CD4-positive, alpha-beta T cell treated with Interleukin-2 at 100 ng/mL for 4 hours (primary cell): ENCODE data around the gene CHMP6.

Experiments
- DNase-seq: peaks from one replicate; pipeline ENCODE4 v3.0.0-alpha.2; 2020; ENCODE audit warnings: low spot score

CHMP6 gene

GRCh38 chr17:80956321-80957190 is 35.1 kb upstream of the CHMP6 start:
- DNase-seq = no peak

GRCh38 chr17:80957461-80957941 is 34.1 kb upstream of the CHMP6 start:
- DNase-seq = no peak

GRCh38 chr17:80959330-80960036 is 32.2 kb upstream of the CHMP6 start:
- no peak for DNase-seq

GRCh38 chr17:80960037-80960796 is 31.4 kb upstream of the CHMP6 start:
- no peak for DNase-seq

- no peak for DNase-seq
Measured at GRCh38 chr17:80960797-80961452, 30.7 kb upstream of the CHMP6 start.

GRCh38 chr17:80961541-80962330 is 29.9 kb upstream of the CHMP6 start:
- no peak for DNase-seq

GRCh38 chr17:80962356-80963329 is 29.0 kb upstream of the CHMP6 start:
- DNase-seq = no peak

GRCh38 chr17:80963812-80964543 is 27.7 kb upstream of the CHMP6 start:
- no peak for DNase-seq

- no peak for DNase-seq
Measured at GRCh38 chr17:80964544-80964856, 27.1 kb upstream of the CHMP6 start.

GRCh38 chr17:80964859-80965580 is 26.6 kb upstream of the CHMP6 start:
- no peak for DNase-seq

GRCh38 chr17:80965606-80966005 is 26.0 kb upstream of the CHMP6 start:
- DNase-seq = no peak

- no peak for DNase-seq
Measured at GRCh38 chr17:80967404-80967872, 24.2 kb upstream of the CHMP6 start.

GRCh38 chr17:80968602-80969029 is 23.0 kb upstream of the CHMP6 start:
- DNase-seq = no peak

- no peak for DNase-seq
Measured at GRCh38 chr17:80969030-80969673, 22.5 kb upstream of the CHMP6 start.

- DNase-seq = no peak
Measured at GRCh38 chr17:80969674-80970043, 22.0 kb upstream of the CHMP6 start.

GRCh38 chr17:80970044-80970761 is 21.4 kb upstream of the CHMP6 start:
- DNase-seq = peak; percentile 35
